ENCODE measurements around the gene TCEAL8. TPM values are rescaled to one million over a fixed set of nuclear protein-coding genes. Genes with fewer than 3 reads are reported as not detected.
A peak's percentile ranks its signal among the peaks of the same experiment; 100 is the strongest.

TCEAL8 gene
- total and polyA plus RNA-seq, 11 donors: 38.2 to 60.1 (median 50.9) TPM

GRCh38 chrX:103212749-103213457 lies 42.1 kb downstream of the TCEAL8 start:
- no peak for DNase-seq
- H3K4me3 ChIP-seq: no peak overlapping the region
- H3K36me3 ChIP-seq: no peaks in the 10 kb centered on the region
- H3K27me3 ChIP-seq: peaks cover 0 to 12% (median 0%) of the 10 kb centered on the region in 9 donors
- H3K4me1 ChIP-seq: peaks cover 0 to 3% (median 0%) of the 10 kb centered on the region in 12 donors
- no peaks in the 10 kb centered on the region for H3K9me3 ChIP-seq
- TF ChIP-seq CTCF (IDR thresholded peaks at IDR 0.05): no peak
- no peak for TF ChIP-seq POLR2A (IDR thresholded peaks at IDR 0.05)
- ATAC-seq: no peak
- WGBS, 4 donors: 73 to 88% (median 82%) methylated on average over 4 to 8 of the region's 8 CpGs
- intact Hi-C loops (cut with DNase I): loop anchor here in 8 of 10 donors (5.0 to 10.0 kb wide), 5 partner anchors 34 to 254 kb away; no protein-coding TSS in a partner anchor
- H3K27ac ChIP-seq: no peak overlapping the region

- Histone ChIP-seq H3K4me3 (no peak overlapping the region), H3K27ac (no peak overlapping the region), H3K9me3 (no peaks in the 10 kb centered on the region), H3K36me3 (no peaks in the 10 kb centered on the region), H3K27me3 (peaks cover 0 to 19% (median 0%) of the 10 kb centered on the region in 9 donors), H3K4me1 (peaks cover 0 to 3% (median 0%) of the 10 kb centered on the region in 12 donors)
- peak in 2 of 5 donors; percentile 16 to 35 for DNase-seq
- TF ChIP-seq POLR2A (IDR thresholded peaks at IDR 0.05) (no peak), CTCF (IDR thresholded peaks at IDR 0.05) (peak; percentile 21 to 54 (median 40))
- intact Hi-C loops (cut with DNase I): loop anchor here (1.0 to 10.0 kb wide), 8 partner anchors 36 to 256 kb away; no protein-coding TSS in a partner anchor
- no peak for ATAC-seq
- 27 to 30% (median 29%) methylated on average over 7 of the region's 7 CpGs for WGBS, 4 donors
Observed at GRCh38 chrX:103211012-103211715, 43.8 kb downstream of the TCEAL8 start.

- Histone ChIP-seq H3K36me3 (no peaks in the 10 kb centered on the region), H3K9me3 (no peaks in the 10 kb centered on the region), H3K4me1 (peaks cover 0 to 3% (median 0%) of the 10 kb centered on the region in 12 donors), H3K27me3 (peaks cover 0 to 23% (median 0%) of the 10 kb centered on the region in 9 donors), H3K4me3 (no peak overlapping the region), H3K27ac (no peak overlapping the region)
- ATAC-seq (no peak), DNase-seq (no peak)
- intact Hi-C loops (cut with DNase I): loop anchor here in 9 of 10 donors (2.0 to 10.0 kb wide), 7 partner anchors 37 to 257 kb away; no protein-coding TSS in a partner anchor
- WGBS, 4 donors: 73 to 93% (median 88%) methylated on average over 5 of the region's 5 CpGs
- no peak for TF ChIP-seq CTCF (IDR thresholded peaks at IDR 0.05)
- TF ChIP-seq POLR2A (IDR thresholded peaks at IDR 0.05): no peak
Observed at GRCh38 chrX:103210056-103210455, 44.9 kb downstream of the TCEAL8 start.

Other genes starting within 250 kb of the TCEAL8 start
- 10 to 100 TPM in 2 of 9 donors, 1 to 10 TPM in 6, under 1 TPM in 1; 0.42 to 17.6 (median 3.4) TPM for gene BEX1, start 191.0 kb downstream of the TCEAL8 start, total RNA-seq
- gene BEX1, start 191.0 kb downstream of the TCEAL8 start, polyA plus RNA-seq: 10 to 100 TPM in 1 of 2 donors, 1 to 10 TPM in 1; 4.0 to 12.7 TPM
- gene NXF3, start 162.0 kb downstream of the TCEAL8 start, total RNA-seq: under 1 TPM in 5 of 9 donors, not detected in 4; 0.16 to 0.54 (median 0.48) TPM
- gene NXF3, start 162.0 kb downstream of the TCEAL8 start, polyA plus RNA-seq: under 1 TPM; 0.08 to 0.30 TPM
- gene BEX4, start 40.0 kb downstream of the TCEAL8 start, total RNA-seq: 10 to 100 TPM; 34.8 to 54.5 (median 43.1) TPM
- gene BEX4, start 40.0 kb downstream of the TCEAL8 start, polyA plus RNA-seq: 10 to 100 TPM; 43.6 to 57.0 TPM
- gene TCEAL5, start 21.6 kb upstream of the TCEAL8 start, total RNA-seq: under 1 TPM in 4 of 9 donors, not detected in 5; 0.27 to 0.52 (median 0.38) TPM
- under 1 TPM; 0.19 TPM for gene TCEAL5, start 21.6 kb upstream of the TCEAL8 start, polyA plus RNA-seq
- 1 to 10 TPM in 6 of 9 donors, under 1 TPM in 2, not detected in 1; 0.35 to 4.9 (median 1.7) TPM for gene BEX2, start 55.8 kb upstream of the TCEAL8 start, total RNA-seq
- 1 to 10 TPM; 1.1 to 6.6 TPM for gene BEX2, start 55.8 kb upstream of the TCEAL8 start, polyA plus RNA-seq
- 1 to 10 TPM; 1.5 to 5.8 (median 3.1) TPM for gene TCEAL7, start 75.1 kb upstream of the TCEAL8 start, total RNA-seq
- 1 to 10 TPM; 2.6 to 3.1 TPM for gene TCEAL7, start 75.1 kb upstream of the TCEAL8 start, polyA plus RNA-seq
- 10 to 100 TPM; 15.7 to 60.3 (median 27.1) TPM for gene TCEAL9, start 101.4 kb upstream of the TCEAL8 start, total RNA-seq
- gene TCEAL9, start 101.4 kb upstream of the TCEAL8 start, polyA plus RNA-seq: 10 to 100 TPM; 56.5 to 59.7 TPM
- 100 to 1,000 TPM; 109 to 153 (median 122) TPM for gene BEX3, start 121.4 kb upstream of the TCEAL8 start, total RNA-seq
- gene BEX3, start 121.4 kb upstream of the TCEAL8 start, polyA plus RNA-seq: 10 to 100 TPM; 74.4 to 85.3 TPM